K562 (cell line): ENCODE results near the gene HBB. TPM values are rescaled to one million over a fixed set of nuclear protein-coding genes. Genes with fewer than 3 reads are reported as not detected.
A peak's percentile ranks its signal among the peaks of the same experiment; 100 is the strongest.

Experiments used
- CBFA2T2 ChIP-seq: fragments of 450-650 bp; conservative IDR thresholded peaks from 2 replicates; pipeline ENCODE4 v1.6.1; 2017; ENCODE audit warnings: mild to moderate bottlenecking
- CTBP1 ChIP-seq: fragments of 450-650 bp; IDR thresholded peaks from 2 replicates; pipeline ENCODE4 v1.6.1; 2016; ENCODE audit warnings: borderline replicate concordance
- ETV5 ChIP-seq: sonication (generic); formaldehyde crosslinking; IDR thresholded peaks from 2 replicates; pipeline ENCODE4 v1.4.0; 2020; ENCODE audit warnings: low read depth, mild to moderate bottlenecking, missing genetic modification reagents
- FOS ChIP-seq: IDR thresholded peaks from 3 replicates; pipeline ENCODE4 v1.6.1; 2011; ENCODE audit not compliant: insufficient read length; ENCODE audit errors: extremely low read depth
- FOXK1 ChIP-seq: sonication (generic); formaldehyde crosslinking; IDR thresholded peaks from 2 replicates; pipeline ENCODE4 v1.8.0; 2022; ENCODE audit warnings: missing genetic modification reagents, mild to moderate bottlenecking, borderline replicate concordance
- FOXK2 ChIP-seq, 2 experiments: fragments of 450-650 bp; IDR thresholded peaks in 1 of 2; conservative IDR thresholded peaks in 1 of 2; 2 replicates each; pipeline ENCODE4 v1.6.1; 2016; ENCODE audit warnings: low read depth in 2 of 2, mild to moderate bottlenecking in 1 of 2
- MYC ChIP-seq, 2 experiments: fragments of 250-450 bp in 1 of 2; sonication (Bioruptor Pico) in 1 of 2; IDR thresholded peaks; 2 replicates each; pipeline versions ENCODE4 v1.5.1 to v1.6.1; 2012 to 2021; ENCODE audit warnings: low read depth in 2 of 2, borderline replicate concordance in 1 of 2, improper control_type of control experiment in 1 of 2, low read length in 1 of 2, mild to moderate bottlenecking in 1 of 2, moderate library complexity in 1 of 2
- NR1H2 ChIP-seq: sonication (generic); formaldehyde crosslinking; IDR thresholded peaks from 2 replicates; pipeline ENCODE4 v1.4.0; 2020; ENCODE audit warnings: mild to moderate bottlenecking, missing genetic modification reagents
- PTBP1 ChIP-seq: fragments of 200-400 bp; formaldehyde crosslinking; IDR thresholded peaks from 2 replicates; pipeline ENCODE4 v1.6.1; 2017; ENCODE audit warnings: low read depth, low read length
- RAD51 ChIP-seq: fragments of 450-650 bp; IDR thresholded peaks from 2 replicates; pipeline ENCODE4 v1.7.1; 2016; ENCODE audit warnings: low read depth, mild to moderate bottlenecking, borderline replicate concordance
- SLC30A9 ChIP-seq: fragments of 250-450 bp; sonication (Bioruptor Pico); IDR thresholded peaks from 2 replicates; pipeline ENCODE4 v1.8.0; 2022; ENCODE audit warnings: mild to moderate bottlenecking, moderate library complexity
- STAT5A ChIP-seq: IDR thresholded peaks from 2 replicates; pipeline ENCODE4 v1.6.1; 2012; ENCODE audit warnings: low read length, inconsistent platforms, borderline replicate concordance
- TAF15 ChIP-seq: fragments of 200-400 bp; formaldehyde crosslinking; IDR thresholded peaks from 2 replicates; pipeline ENCODE4 v1.6.1; 2017; ENCODE audit warnings: mild to moderate bottlenecking, low read depth, low read length, moderate library complexity
- TAL1 ChIP-seq: fragments of 450-650 bp; IDR thresholded peaks from 2 replicates; pipeline ENCODE4 v1.6.1; 2016; ENCODE audit warnings: mild to moderate bottlenecking
- TEAD2 ChIP-seq: fragments of 450-650 bp; IDR thresholded peaks from 2 replicates; pipeline ENCODE4 v1.6.1; 2016; ENCODE audit warnings: missing genetic modification characterization, control low read depth, missing compliant biosample characterization
- U2AF1 ChIP-seq: fragments of 200-400 bp; formaldehyde crosslinking; optimal IDR thresholded peaks from 2 replicates; pipeline ENCODE3; 2017; ENCODE audit warnings: mild to moderate bottlenecking, low read depth, low read length, moderate library complexity
- ZNF717 ChIP-seq: fragments of 250-450 bp; sonication (Bioruptor Pico); IDR thresholded peaks from 2 replicates; pipeline ENCODE4 v1.5.0; 2021
- polyA plus RNA-seq, 8 experiments: library from polyadenylated mRNA; depleted of rRNA in 4 of 8; stranded (reverse) in 5 of 8; unstranded in 3 of 8; fragments of >200 nt; fragmentation: Nextera tagmentation in 2 of 8; fragmentation: Illumina TruSeq in 1 of 8; extraction: Ambion mirVana in 2 of 8; extraction: Trizol in 1 of 8; gene quantifications; 2 replicates each; pipeline versions ENCODE4 v1.2.1 to v1.2.3, GENCODE V29; 2011 to 2014; ENCODE audit warnings: inconsistent platforms in 1 of 8, missing spikeins in 1 of 8
- total RNA-seq, 7 experiments: library from RNA; depleted of rRNA in 6 of 7; stranded (reverse); fragments of >200 nt in 6 of 7; fragmentation: Illumina TruSeq in 2 of 7; extraction: Trizol in 2 of 7; gene quantifications; 2 replicates each; pipeline versions ENCODE4 v1.2.1 to v1.2.3, GENCODE V29; 2011 to 2021; ENCODE audit warnings: low replicate concordance in 1 of 7
- TF ChIP-seq, protein P1 (sequence below), 2 experiments: fragments of 450-650 bp; IDR thresholded peaks; 2 replicates each; pipeline ENCODE4 v1.6.1; 2016
- TF ChIP-seq, protein P2 (sequence below): fragments of 250-450 bp; sonication (Bioruptor Pico); IDR thresholded peaks from 2 replicates; pipeline ENCODE4 v1.8.0; 2022; ENCODE audit warnings: inconsistent platforms, mild to moderate bottlenecking, moderate library complexity, borderline replicate concordance
- TF ChIP-seq, protein P3 (sequence below): fragments of 450-650 bp; IDR thresholded peaks from 2 replicates; pipeline ENCODE4 v1.6.1; 2016; ENCODE audit warnings: mild to moderate bottlenecking
- TF ChIP-seq, protein P4 (sequence below): fragments of 450-650 bp; IDR thresholded peaks from 2 replicates; pipeline ENCODE4 v1.7.0; 2016; ENCODE audit warnings: borderline replicate concordance

Gene HBB
- total and polyA plus RNA-seq, 9 of the 15 experiments (the other 6 are each of a cell fraction or from before 2014, with no cell fraction given): 0.33 to 3.4 (median 1.2) TPM; not detected in 2

DNA sequence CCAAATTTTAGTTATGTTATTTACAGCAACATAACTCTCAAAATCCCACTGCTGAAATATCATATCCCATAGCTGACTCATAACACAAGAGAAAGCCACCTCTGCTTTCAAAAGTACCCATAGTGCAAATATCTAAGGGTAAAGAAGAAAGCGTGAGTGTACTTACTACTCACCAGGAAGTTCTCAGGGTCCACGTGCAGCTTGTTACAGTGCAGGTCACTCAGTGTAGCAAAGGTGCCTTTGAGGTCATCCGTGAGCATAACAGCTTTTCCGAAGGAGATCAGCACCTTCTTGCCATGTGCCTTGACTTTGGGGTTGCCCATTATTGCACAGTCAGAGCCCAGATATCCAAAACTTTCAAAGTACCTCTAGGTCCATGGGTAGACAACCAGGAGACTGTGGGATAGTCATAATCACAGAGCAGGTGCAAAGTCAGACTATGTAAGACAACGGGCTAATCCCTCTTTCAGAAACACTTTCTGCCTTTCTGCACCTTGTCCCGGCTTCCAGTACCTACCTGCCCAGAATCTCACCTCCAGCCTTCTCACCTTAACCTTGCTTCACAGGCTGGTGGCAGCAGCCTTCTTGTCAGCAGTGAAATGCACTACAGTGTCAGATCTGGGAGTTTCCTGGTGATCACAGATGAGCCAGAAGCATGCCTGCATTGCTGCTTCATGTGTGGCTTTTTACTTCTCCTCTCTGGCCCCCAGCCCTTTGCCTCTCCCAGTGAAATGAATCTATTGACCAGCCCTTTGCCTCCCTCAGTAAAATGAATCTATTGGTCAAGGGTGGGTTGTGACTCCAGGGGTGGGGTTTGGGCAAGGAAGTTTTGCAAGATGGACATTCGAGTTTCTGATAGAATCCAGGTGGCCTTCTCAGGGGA lies 16.3 kb upstream of the HBB start (continued):
- TF ChIP-seq, protein P1, sequence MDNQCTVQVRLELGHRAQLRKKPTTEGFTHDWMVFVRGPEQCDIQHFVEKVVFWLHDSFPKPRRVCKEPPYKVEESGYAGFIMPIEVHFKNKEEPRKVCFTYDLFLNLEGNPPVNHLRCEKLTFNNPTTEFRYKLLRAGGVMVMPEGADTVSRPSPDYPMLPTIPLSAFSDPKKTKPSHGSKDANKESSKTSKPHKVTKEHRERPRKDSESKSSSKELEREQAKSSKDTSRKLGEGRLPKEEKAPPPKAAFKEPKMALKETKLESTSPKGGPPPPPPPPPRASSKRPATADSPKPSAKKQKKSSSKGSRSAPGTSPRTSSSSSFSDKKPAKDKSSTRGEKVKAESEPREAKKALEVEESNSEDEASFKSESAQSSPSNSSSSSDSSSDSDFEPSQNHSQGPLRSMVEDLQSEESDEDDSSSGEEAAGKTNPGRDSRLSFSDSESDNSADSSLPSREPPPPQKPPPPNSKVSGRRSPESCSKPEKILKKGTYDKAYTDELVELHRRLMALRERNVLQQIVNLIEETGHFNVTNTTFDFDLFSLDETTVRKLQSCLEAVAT (IDR thresholded peaks at IDR 0.05): peak in 1 of 2 experiments; percentile 51; a peak in 3 of 4 replicates
- TF ChIP-seq PTBP1 (no peak), MYC (IDR thresholded peaks at IDR 0.05; ENCODE audit: low read depth, low read length) (peak; percentile 79), MYC (CRISPR knock-in tag; IDR thresholded peaks at IDR 0.05; ENCODE audit: borderline replicate concordance, low read depth) (no peak), TEAD2 (tag) (no peak), ETV5 (CRISPR knock-in tag) (peak; percentile 68; the same call in 1 of the 2 replicates), NR1H2 (CRISPR knock-in tag) (0 out of 2 replicates have a peak, but pooled peaks have one; percentile 53), CTBP1 (no peak), CBFA2T2 (no peak), U2AF1 (no peak), RAD51 (no peak), TAF15 (no peak), FOS (no peak), SLC30A9 (CRISPR knock-in tag) (no peak), FOXK2 (conservative IDR thresholded peaks at IDR 0.05 in 1 of 2, IDR thresholded peaks at IDR 0.05 in 1 of 2; ENCODE audit: low read depth in 2 of 2) (peak; percentile 74 to 78), STAT5A (no peak), ZNF717 (CRISPR knock-in tag) (0 out of 2 replicates have a peak, but pooled peaks have one; percentile 82), TAL1 (no peak), FOXK1 (CRISPR knock-in tag) (no peak; the same call in 1 of the 2 replicates)
- TF ChIP-seq, protein P2, sequence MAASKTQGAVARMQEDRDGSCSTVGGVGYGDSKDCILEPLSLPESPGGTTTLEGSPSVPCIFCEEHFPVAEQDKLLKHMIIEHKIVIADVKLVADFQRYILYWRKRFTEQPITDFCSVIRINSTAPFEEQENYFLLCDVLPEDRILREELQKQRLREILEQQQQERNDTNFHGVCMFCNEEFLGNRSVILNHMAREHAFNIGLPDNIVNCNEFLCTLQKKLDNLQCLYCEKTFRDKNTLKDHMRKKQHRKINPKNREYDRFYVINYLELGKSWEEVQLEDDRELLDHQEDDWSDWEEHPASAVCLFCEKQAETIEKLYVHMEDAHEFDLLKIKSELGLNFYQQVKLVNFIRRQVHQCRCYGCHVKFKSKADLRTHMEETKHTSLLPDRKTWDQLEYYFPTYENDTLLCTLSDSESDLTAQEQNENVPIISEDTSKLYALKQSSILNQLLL: no peak
- TF ChIP-seq, protein P3, sequence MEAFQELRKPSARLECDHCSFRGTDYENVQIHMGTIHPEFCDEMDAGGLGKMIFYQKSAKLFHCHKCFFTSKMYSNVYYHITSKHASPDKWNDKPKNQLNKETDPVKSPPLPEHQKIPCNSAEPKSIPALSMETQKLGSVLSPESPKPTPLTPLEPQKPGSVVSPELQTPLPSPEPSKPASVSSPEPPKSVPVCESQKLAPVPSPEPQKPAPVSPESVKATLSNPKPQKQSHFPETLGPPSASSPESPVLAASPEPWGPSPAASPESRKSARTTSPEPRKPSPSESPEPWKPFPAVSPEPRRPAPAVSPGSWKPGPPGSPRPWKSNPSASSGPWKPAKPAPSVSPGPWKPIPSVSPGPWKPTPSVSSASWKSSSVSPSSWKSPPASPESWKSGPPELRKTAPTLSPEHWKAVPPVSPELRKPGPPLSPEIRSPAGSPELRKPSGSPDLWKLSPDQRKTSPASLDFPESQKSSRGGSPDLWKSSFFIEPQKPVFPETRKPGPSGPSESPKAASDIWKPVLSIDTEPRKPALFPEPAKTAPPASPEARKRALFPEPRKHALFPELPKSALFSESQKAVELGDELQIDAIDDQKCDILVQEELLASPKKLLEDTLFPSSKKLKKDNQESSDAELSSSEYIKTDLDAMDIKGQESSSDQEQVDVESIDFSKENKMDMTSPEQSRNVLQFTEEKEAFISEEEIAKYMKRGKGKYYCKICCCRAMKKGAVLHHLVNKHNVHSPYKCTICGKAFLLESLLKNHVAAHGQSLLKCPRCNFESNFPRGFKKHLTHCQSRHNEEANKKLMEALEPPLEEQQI: no peak
- TF ChIP-seq, protein P4, sequence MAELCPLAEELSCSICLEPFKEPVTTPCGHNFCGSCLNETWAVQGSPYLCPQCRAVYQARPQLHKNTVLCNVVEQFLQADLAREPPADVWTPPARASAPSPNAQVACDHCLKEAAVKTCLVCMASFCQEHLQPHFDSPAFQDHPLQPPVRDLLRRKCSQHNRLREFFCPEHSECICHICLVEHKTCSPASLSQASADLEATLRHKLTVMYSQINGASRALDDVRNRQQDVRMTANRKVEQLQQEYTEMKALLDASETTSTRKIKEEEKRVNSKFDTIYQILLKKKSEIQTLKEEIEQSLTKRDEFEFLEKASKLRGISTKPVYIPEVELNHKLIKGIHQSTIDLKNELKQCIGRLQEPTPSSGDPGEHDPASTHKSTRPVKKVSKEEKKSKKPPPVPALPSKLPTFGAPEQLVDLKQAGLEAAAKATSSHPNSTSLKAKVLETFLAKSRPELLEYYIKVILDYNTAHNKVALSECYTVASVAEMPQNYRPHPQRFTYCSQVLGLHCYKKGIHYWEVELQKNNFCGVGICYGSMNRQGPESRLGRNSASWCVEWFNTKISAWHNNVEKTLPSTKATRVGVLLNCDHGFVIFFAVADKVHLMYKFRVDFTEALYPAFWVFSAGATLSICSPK: no peak
